H9 (cell line): ENCODE measurements around the gene TLR5. TPM values are rescaled to one million over a fixed set of nuclear protein-coding genes. Genes with fewer than 3 reads are reported as not detected.

Experiments used
- DNase-seq: peaks from one replicate; pipeline ENCODE4 v3.0.0-alpha.2; 2017
- H2AFZ ChIP-seq: one replicate; pipeline ENCODE4 v1.6.1; 2013; ENCODE audit warnings: mild to moderate bottlenecking, low read length, control low read depth, moderate library complexity
- H2AK5ac ChIP-seq: 2 replicates; pipeline ENCODE4 v1.6.1; 2013; ENCODE audit warnings: low read length, control low read depth, mixed read lengths; ENCODE audit not compliant: insufficient read length
- H2BK120ac ChIP-seq: one replicate; pipeline ENCODE4 v1.6.1; 2013; ENCODE audit warnings: low read depth, mild to moderate bottlenecking, low read length, control low read depth, inconsistent platforms; ENCODE audit not compliant: poor library complexity, severe bottlenecking
- H2BK12ac ChIP-seq: 2 replicates; pipeline ENCODE4 v1.6.1; 2013; ENCODE audit warnings: low read length, control low read depth, mixed read lengths, low read depth; ENCODE audit not compliant: insufficient read length
- H2BK15ac ChIP-seq: 2 replicates; pipeline ENCODE4 v1.6.1; 2013; ENCODE audit warnings: low read depth, low read length, control low read depth
- H2BK20ac ChIP-seq: one replicate; pipeline ENCODE4 v1.6.1; 2013; ENCODE audit warnings: low read depth, mild to moderate bottlenecking, low read length, control low read depth, inconsistent platforms; ENCODE audit not compliant: poor library complexity, severe bottlenecking
- H2BK5ac ChIP-seq: 2 replicates; pipeline ENCODE4 v1.6.1; 2013; ENCODE audit warnings: low read length, control low read depth, mixed read lengths; ENCODE audit not compliant: insufficient read length
- H3K14ac ChIP-seq: 2 replicates; pipeline ENCODE4 v1.6.1; 2013; ENCODE audit warnings: low read length, control low read depth; ENCODE audit not compliant: insufficient read depth
- H3K18ac ChIP-seq: 2 replicates; pipeline ENCODE4 v1.6.1; 2013; ENCODE audit warnings: low read depth, mild to moderate bottlenecking, mixed read lengths, low read length, control low read depth; ENCODE audit not compliant: insufficient read length
- H3K23ac ChIP-seq: 2 replicates; pipeline ENCODE4 v1.6.1; 2013; ENCODE audit warnings: low read length, control low read depth, mixed read lengths, low read depth; ENCODE audit not compliant: insufficient read length
- H3K23me2 ChIP-seq: 2 replicates; pipeline ENCODE4 v1.6.1; 2013; ENCODE audit warnings: low read depth, mild to moderate bottlenecking, mixed read lengths, low read length, control low read depth; ENCODE audit not compliant: insufficient read length, poor library complexity, severe bottlenecking
- H3K27ac ChIP-seq: 2 replicates; pipeline ENCODE4 v1.5.1; 2013; ENCODE audit warnings: low read length, control low read depth, mixed read lengths, low read depth; ENCODE audit not compliant: insufficient read length
- H3K27me3 ChIP-seq: 2 replicates; pipeline ENCODE4 v1.6.1; 2013; ENCODE audit warnings: low read length, control low read depth, inconsistent platforms; ENCODE audit not compliant: insufficient read depth
- H3K4ac ChIP-seq: 2 replicates; pipeline ENCODE4 v1.6.1; 2013; ENCODE audit warnings: low read depth, mild to moderate bottlenecking, control low read depth, inconsistent platforms, low read length, moderate library complexity
- H3K4me1 ChIP-seq: 2 replicates; pipeline ENCODE4 v1.6.1; 2013; ENCODE audit warnings: low read length, control low read depth, inconsistent platforms; ENCODE audit not compliant: insufficient read depth
- H3K4me2 ChIP-seq: 2 replicates; pipeline ENCODE4 v1.6.1; 2013; ENCODE audit warnings: low read length, control low read depth, mixed read lengths; ENCODE audit not compliant: insufficient read length, insufficient read depth
- H3K56ac ChIP-seq: 2 replicates; pipeline ENCODE4 v1.6.1; 2013; ENCODE audit warnings: low read depth, mild to moderate bottlenecking, mixed read lengths, low read length, control low read depth; ENCODE audit not compliant: insufficient read length
- H3K79me1 ChIP-seq: 2 replicates; pipeline ENCODE4 v1.6.1; 2013; ENCODE audit warnings: low read depth, mild to moderate bottlenecking, moderate library complexity, low read length, control low read depth, inconsistent platforms; ENCODE audit not compliant: insufficient read depth, poor library complexity, severe bottlenecking
- H3K79me2 ChIP-seq: 2 replicates; pipeline ENCODE4 v1.6.1; 2013; ENCODE audit warnings: low read length, control low read depth, inconsistent platforms; ENCODE audit not compliant: insufficient read depth
- H3K9ac ChIP-seq: 2 replicates; pipeline ENCODE4 v1.6.1; 2013; ENCODE audit warnings: low read length, control low read depth, mixed read lengths; ENCODE audit not compliant: insufficient read length; ENCODE audit errors: extremely low read depth
- H3K9me3 ChIP-seq: one replicate; pipeline ENCODE4 v1.6.1; 2013; ENCODE audit warnings: low read depth, low read length, inconsistent platforms; ENCODE audit not compliant: control insufficient read depth
- H3T11ph ChIP-seq: one replicate; pipeline ENCODE4 v1.6.1; 2013; ENCODE audit warnings: mild to moderate bottlenecking, low read length, control low read depth, inconsistent platforms
- H4K20me1 ChIP-seq: one replicate; pipeline ENCODE4 v1.6.1; 2013; ENCODE audit not compliant: control insufficient read depth, insufficient read length, insufficient read depth
- H4K5ac ChIP-seq: 2 replicates; pipeline ENCODE4 v1.6.1; 2013; ENCODE audit warnings: low read depth, mild to moderate bottlenecking, mixed read lengths, low read length, control low read depth; ENCODE audit not compliant: insufficient read length
- H4K8ac ChIP-seq: replicated peaks from 2 replicates; pipeline ENCODE4 v1.6.1; 2013; ENCODE audit warnings: low read length, control low read depth, mixed read lengths, low read depth; ENCODE audit not compliant: insufficient read length
- H4K91ac ChIP-seq: 2 replicates; pipeline ENCODE4 v1.6.1; 2013; ENCODE audit warnings: low read depth, mild to moderate bottlenecking, moderate library complexity, mixed read lengths, low read length, control low read depth; ENCODE audit not compliant: insufficient read length
- H3K27ac Mint-ChIP-seq, 3 experiments: 2 replicates in 2 of 3; 3 replicates in 1 of 3; pipeline ENCODE4 v1.8.0; 2020 to 2021; ENCODE audit warnings: mixed read lengths in 3 of 3, mild to moderate bottlenecking in 1 of 3, moderate library complexity in 1 of 3
- H3K27me3 Mint-ChIP-seq: 2 replicates; pipeline ENCODE4 v1.8.0; 2021; ENCODE audit warnings: low read depth, mild to moderate bottlenecking, moderate library complexity, mixed read lengths
- H3K36me3 Mint-ChIP-seq, 3 experiments: 2 replicates in 2 of 3; 3 replicates in 1 of 3; pipeline ENCODE4 v1.8.0; 2020 to 2021; ENCODE audit warnings: low read depth in 3 of 3, mixed read lengths in 3 of 3; ENCODE audit not compliant: insufficient read depth in 1 of 3
- H3K4me1 Mint-ChIP-seq, 2 experiments: 2 replicates each; pipeline ENCODE4 v1.8.0; 2020; ENCODE audit warnings: mixed read lengths in 2 of 2
- H3K4me3 Mint-ChIP-seq, 2 experiments: 2 replicates in 1 of 2; 3 replicates in 1 of 2; pipeline ENCODE4 v1.8.0; 2020 to 2021; ENCODE audit warnings: mild to moderate bottlenecking in 2 of 2, mixed read lengths in 2 of 2, moderate library complexity in 1 of 2
- H3K9me3 Mint-ChIP-seq, 2 experiments: 2 replicates in 1 of 2; 3 replicates in 1 of 2; pipeline ENCODE4 v1.8.0; 2020; ENCODE audit warnings: mild to moderate bottlenecking in 2 of 2, mixed read lengths in 2 of 2, moderate library complexity in 1 of 2
- CTCF ChIP-seq: fragments of 200-600 bp; sonication (generic); conservative IDR thresholded peaks from 3 replicates; pipeline ENCODE4 v1.8.0; 2021; ENCODE audit warnings: antibody characterized with exemption, mild to moderate bottlenecking
- WGBS: extraction: QIAGEN DNeasy Blood & Tissue Kit; methylation state at CpG from one replicate; pipeline ENCODE4 v1.1.7; 2013; ENCODE audit warnings: missing lambda C conversion rate, low lambda C conversion rate, mixed read lengths; ENCODE audit not compliant: insufficient read length; ENCODE audit errors: extremely low coverage; 5-methylcytosine and 5-hydroxymethylcytosine counted together
- total RNA-seq: library from RNA; stranded (reverse); gene quantifications from 2 replicates; pipeline ENCODE4 v1.2.1, GENCODE V29; 2021

The TLR5 gene
- total RNA-seq, 1 experiment from 2014 or later: not detected

- no peak overlapping the region for H3K27ac Mint-ChIP-seq
- no peaks in the 10 kb centered on the region for H3K9me3 ChIP-seq
- H4K20me1 ChIP-seq: no peaks in the 10 kb centered on the region
- no peak overlapping the region for H3T11ph ChIP-seq
- H2BK120ac ChIP-seq: no peak overlapping the region
- no peak overlapping the region for H3K56ac ChIP-seq
- no peaks in the 10 kb centered on the region; the same call in 1 of the 2 replicates for H3K27me3 ChIP-seq
- no peak overlapping the region for H3K18ac ChIP-seq
- H2AK5ac ChIP-seq: no peak overlapping the region
- H3K79me1 ChIP-seq: no peaks in the 10 kb centered on the region
- no peak overlapping the region for H3K4me2 ChIP-seq
- no peaks in the 10 kb centered on the region for H3K79me2 ChIP-seq
- no peak overlapping the region for H3K14ac ChIP-seq
- no peak overlapping the region for H3K4me3 Mint-ChIP-seq
- no peak overlapping the region for H4K91ac ChIP-seq
- no peak overlapping the region for H4K5ac ChIP-seq
- no peak overlapping the region for H4K8ac ChIP-seq
- TF ChIP-seq CTCF: no peak
- no peak overlapping the region for H3K23ac ChIP-seq
- H2BK5ac ChIP-seq: no peak overlapping the region
- WGBS: no CpG with 5 or more reads among the region's 4 CpGs
- peaks cover 9% of the 10 kb centered on the region for H3K23me2 ChIP-seq
- peaks cover 7 to 22% of the 10 kb centered on the region in 2 experiments for H3K4me1 Mint-ChIP-seq
- H2AFZ ChIP-seq: no peak overlapping the region
- no peak overlapping the region for H2BK12ac ChIP-seq
- peaks cover 57% of the 10 kb centered on the region for H3K27me3 Mint-ChIP-seq
- no peaks in the 10 kb centered on the region; a peak in 1 of 5 replicates for H3K9me3 Mint-ChIP-seq
- H2BK15ac ChIP-seq: no peak overlapping the region
- no peak overlapping the region for H3K4ac ChIP-seq
- no peak for DNase-seq
- H3K4me1 ChIP-seq: no peaks in the 10 kb centered on the region; the same call in 1 of the 2 replicates
- no peak overlapping the region for H2BK20ac ChIP-seq
- H3K36me3 Mint-ChIP-seq: no peaks in the 10 kb centered on the region; a peak in 1 of 7 replicates
- no peak overlapping the region for H3K27ac ChIP-seq
- no peak overlapping the region for H3K9ac ChIP-seq
Measured at GRCh38 chr1:223144431-223144830, 1.4 kb upstream of the TLR5 start.
